GM12878 (cell line): Measurements from ENCODE around the gene KIF11. TPM values are rescaled to one million over a fixed set of nuclear protein-coding genes. Genes with fewer than 3 reads are reported as not detected.

Experiments
- ATAC-seq: fragments of 200-7000 bp; cut with Tn5 transposase; 3 replicates; pipeline ENCODE4 v1.9.1; 2020; ENCODE audit warnings: mild to moderate bottlenecking, moderate library complexity
- BruUV-seq: library from RNA; stranded (reverse); fragments of 400-500 nt; replicated peaks from 2 replicates; lab custom pipeline; 2021; lab: Mats Ljungman, UMichigan
- CTCF ChIA-PET: fragments of 300-600 bp; sonication (Branson Sonifier 250); formaldehyde crosslinking; extraction: SDS; loops from one replicate; lab custom pipeline; 2021; ENCODE audit warnings: inconsistent platforms; lab: Yijun Ruan, JAX
- POLR2A ChIA-PET: fragments of 350-600 bp; formaldehyde crosslinking; extraction: SDS; loops from one replicate; lab custom pipeline; 2021; ENCODE audit warnings: inconsistent platforms; lab: Charles Lee
- RAD21 ChIA-PET: fragments of 300-600 bp; sonication (Branson Sonifier 250); formaldehyde crosslinking; loops from one replicate; lab custom pipeline; 2023; ENCODE audit warnings: antibody characterized with exemption; ENCODE audit not compliant: unreplicated experiment; lab: Charles Lee
- SMC1A ChIA-PET: fragments of 300-600 bp; sonication (Branson Sonifier 250); formaldehyde crosslinking; loops from one replicate; lab custom pipeline; 2023; ENCODE audit not compliant: unreplicated experiment, uncharacterized antibody; lab: Charles Lee
- DNase-seq: peaks from one replicate; pipeline ENCODE4 v3.0.0-alpha.2; 2011; ENCODE audit warnings: low read depth, low spot score
- FAIRE-seq: peaks from 3 replicates; lab custom pipeline; 2011; peaks lifted over from hg19 to GRCh38; lab: Jason Lieb, UNC
- H2AFZ ChIP-seq: 2 replicates; pipeline ENCODE4 v1.6.0; 2011; ENCODE audit warnings: low read depth, low read length, control low read depth; ENCODE audit not compliant: control insufficient read depth
- H3K27ac ChIP-seq: 2 replicates; pipeline ENCODE4 v1.5.1; 2011; ENCODE audit warnings: control low read depth; ENCODE audit not compliant: control insufficient read depth, insufficient read depth
- H3K27me3 ChIP-seq, 2 experiments: replicated peaks in 1 of 2; 2 replicates each; pipeline versions ENCODE4 v1.6.0 to v1.6.1; 2011; ENCODE audit warnings: low read length in 1 of 2; ENCODE audit not compliant: control insufficient read depth in 2 of 2, insufficient read depth in 2 of 2
- H3K36me3 ChIP-seq, 2 experiments: 2 replicates each; pipeline ENCODE4 v1.5.1; 2011; ENCODE audit warnings: low read length in 1 of 2; ENCODE audit not compliant: control insufficient read depth in 2 of 2, insufficient read depth in 2 of 2
- H3K4me1 ChIP-seq: 2 replicates; pipeline ENCODE4 v1.6.1; 2011; ENCODE audit warnings: mild to moderate bottlenecking, low read length, moderate library complexity, mixed read lengths; ENCODE audit not compliant: control insufficient read depth, insufficient read depth
- H3K4me2 ChIP-seq: 2 replicates; pipeline ENCODE4 v1.6.0; 2011; ENCODE audit warnings: control low read depth; ENCODE audit not compliant: control insufficient read depth, insufficient read depth
- H3K4me3 ChIP-seq: fragments of 200-600 bp; sonication (generic); 2 replicates; pipeline ENCODE4 v1.5.1; 2016
- H3K79me2 ChIP-seq: 2 replicates; pipeline ENCODE4 v1.6.0; 2011; ENCODE audit warnings: low read length; ENCODE audit not compliant: control insufficient read depth, insufficient read depth
- H3K9ac ChIP-seq: 2 replicates; pipeline ENCODE4 v1.8.0; 2011; ENCODE audit warnings: low read length, control low read depth, mixed read lengths; ENCODE audit not compliant: control insufficient read depth, insufficient read depth
- H3K9me3 ChIP-seq: replicated peaks from 3 replicates; pipeline ENCODE4 v1.5.1; 2011; ENCODE audit warnings: mild to moderate bottlenecking, low read length; ENCODE audit not compliant: control insufficient read depth, insufficient read depth
- H4K20me1 ChIP-seq: 2 replicates; pipeline ENCODE4 v1.6.0; 2011; ENCODE audit not compliant: control insufficient read depth, insufficient read depth
- BHLHE40 ChIP-seq, 2 experiments: fragments of 450-650 bp in 1 of 2; IDR thresholded peaks; 2 replicates each; pipeline ENCODE4 v1.6.1; 2011 to 2017; ENCODE audit warnings: low read depth in 2 of 2, borderline replicate concordance in 1 of 2, improper control_type of control experiment in 1 of 2, low read length in 1 of 2, mild to moderate bottlenecking in 1 of 2
- in situ Hi-C: fragments of 300-500 bp; cut with MboI; formaldehyde crosslinking; loops from 9 replicates; pipeline ENCODE4 v1.14.3; 2018; ENCODE audit warnings: mixed read lengths
- intact Hi-C: fragments of 100-400 bp; cut with micrococcal nuclease; formaldehyde crosslinking; loops from one replicate; pipeline ENCODE4 v1.14.2; 2022; ENCODE audit not compliant: unreplicated experiment
- polyA plus RNA-seq, 11 experiments: library from polyadenylated mRNA; depleted of rRNA in 4 of 11; unstranded in 6 of 11; stranded (reverse) in 5 of 11; fragments of >200 nt; fragmentation: Nextera tagmentation in 4 of 11; fragmentation: Illumina TruSeq in 1 of 11; extraction: Ambion mirVana in 4 of 11; extraction: Trizol in 1 of 11; gene quantifications; 1 replicate in 1 of 11; 2 replicates in 10 of 11; pipeline versions ENCODE4 v1.2.1 to v1.2.3, GENCODE V29; 2011 to 2016; ENCODE audit warnings: inconsistent platforms in 2 of 11, missing spikeins in 2 of 11, low read depth in 1 of 11
- total RNA-seq, 4 experiments: library from RNA; depleted of rRNA in 3 of 4; stranded (reverse); fragments of >200 nt in 3 of 4; fragmentation: Illumina TruSeq in 1 of 4; extraction: Trizol in 1 of 4; gene quantifications; 2 replicates each; pipeline versions ENCODE4 v1.2.1 to v1.2.3, GENCODE V29; 2013 to 2021
- TF ChIP-seq, protein P1 (sequence below): fragments of 450-650 bp; IDR thresholded peaks from 2 replicates; pipeline ENCODE4 v1.6.1; 2017; ENCODE audit warnings: antibody characterized with exemption, mild to moderate bottlenecking, moderate library complexity
- TF ChIP-seq, protein P2 (sequence below): fragments of 450-650 bp; IDR thresholded peaks from 2 replicates; pipeline ENCODE4 v1.6.1; 2017; ENCODE audit warnings: mild to moderate bottlenecking, moderate library complexity
- TF ChIP-seq, protein P3 (sequence below): fragments of 450-650 bp; formaldehyde crosslinking; IDR thresholded peaks from 2 replicates; pipeline ENCODE4 v1.5.0; 2022; ENCODE audit warnings: mild to moderate bottlenecking, missing genetic modification characterization

Gene KIF11
- total and polyA plus RNA-seq, 10 of the 15 experiments (the other 5 are each of a cell fraction or from before 2014, with no cell fraction given), result 14.1 to 79.8 (median 41.9) TPM

DNA sequence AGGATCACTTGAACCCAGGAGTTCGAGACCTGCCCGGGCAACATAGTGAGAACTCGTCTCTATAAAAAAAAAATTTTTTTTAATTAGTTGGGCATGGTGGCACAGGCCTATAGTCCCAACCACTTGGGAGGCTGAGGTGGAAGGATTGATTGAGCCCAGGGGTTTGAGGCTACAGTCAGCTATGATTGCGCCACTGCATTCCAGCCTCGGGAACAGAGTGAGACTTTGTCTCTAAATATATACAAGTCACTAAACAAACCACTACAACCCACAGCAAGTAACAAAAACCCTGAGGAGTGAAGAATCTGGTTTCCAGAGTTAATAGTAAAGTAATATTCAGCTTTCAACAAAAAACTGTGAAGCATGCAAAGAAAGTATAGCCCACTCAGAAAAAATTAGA lies 64.1 kb downstream of the KIF11 start (continued):
- TF ChIP-seq, protein P1, sequence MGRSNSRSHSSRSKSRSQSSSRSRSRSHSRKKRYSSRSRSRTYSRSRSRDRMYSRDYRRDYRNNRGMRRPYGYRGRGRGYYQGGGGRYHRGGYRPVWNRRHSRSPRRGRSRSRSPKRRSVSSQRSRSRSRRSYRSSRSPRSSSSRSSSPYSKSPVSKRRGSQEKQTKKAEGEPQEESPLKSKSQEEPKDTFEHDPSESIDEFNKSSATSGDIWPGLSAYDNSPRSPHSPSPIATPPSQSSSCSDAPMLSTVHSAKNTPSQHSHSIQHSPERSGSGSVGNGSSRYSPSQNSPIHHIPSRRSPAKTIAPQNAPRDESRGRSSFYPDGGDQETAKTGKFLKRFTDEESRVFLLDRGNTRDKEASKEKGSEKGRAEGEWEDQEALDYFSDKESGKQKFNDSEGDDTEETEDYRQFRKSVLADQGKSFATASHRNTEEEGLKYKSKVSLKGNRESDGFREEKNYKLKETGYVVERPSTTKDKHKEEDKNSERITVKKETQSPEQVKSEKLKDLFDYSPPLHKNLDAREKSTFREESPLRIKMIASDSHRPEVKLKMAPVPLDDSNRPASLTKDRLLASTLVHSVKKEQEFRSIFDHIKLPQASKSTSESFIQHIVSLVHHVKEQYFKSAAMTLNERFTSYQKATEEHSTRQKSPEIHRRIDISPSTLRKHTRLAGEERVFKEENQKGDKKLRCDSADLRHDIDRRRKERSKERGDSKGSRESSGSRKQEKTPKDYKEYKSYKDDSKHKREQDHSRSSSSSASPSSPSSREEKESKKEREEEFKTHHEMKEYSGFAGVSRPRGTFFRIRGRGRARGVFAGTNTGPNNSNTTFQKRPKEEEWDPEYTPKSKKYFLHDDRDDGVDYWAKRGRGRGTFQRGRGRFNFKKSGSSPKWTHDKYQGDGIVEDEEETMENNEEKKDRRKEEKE, result no peak
- no peak for TF ChIP-seq BHLHE40 (IDR thresholded peaks at IDR 0.05; ENCODE audit: borderline replicate concordance in 1 of 2, low read depth in 2 of 2, low read length in 1 of 2)

DNA sequence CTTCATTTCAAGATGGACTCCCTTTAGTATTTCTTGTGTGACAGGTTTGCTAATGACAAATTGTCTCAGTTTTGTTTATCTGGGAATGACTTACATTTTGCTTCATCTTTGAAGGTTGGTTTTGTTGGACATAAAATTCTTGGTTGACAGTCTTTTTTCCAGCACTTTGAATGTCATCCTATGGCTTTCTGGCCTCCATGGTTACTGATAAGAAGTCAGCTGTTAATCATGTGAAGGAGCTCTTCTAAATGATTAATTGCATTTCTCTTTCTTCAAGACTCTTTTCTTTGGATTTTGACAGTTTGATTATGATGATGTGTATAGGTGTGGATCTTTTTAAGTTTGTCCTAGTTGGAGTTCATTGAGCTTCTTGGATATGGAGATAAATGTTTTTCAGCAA lies 69.9 kb downstream of the KIF11 start:
- in situ Hi-C loops (no loop called here), intact Hi-C loops (loop anchor here (1.0 kb wide), 1 partner anchor 38 kb away; no protein-coding TSS in a partner anchor)
- H3K9me3 ChIP-seq, result peaks cover 3% of the 10 kb centered on the region; the same call in 2 of the 3 replicates
- FAIRE-seq (no peak), ATAC-seq (no peak), DNase-seq (no peak)
- BruUV-seq, result no TSS peak
- H3K27me3 ChIP-seq, result no peaks in the 10 kb centered on the region
- ChIA-PET SMC1A (interaction anchor here (0.7 kb wide), 1 partner anchor 18 kb away, joined by 3 read pairs; no protein-coding TSS in a partner anchor), POLR2A (no interaction called here), CTCF (interaction anchor here (1.1 to 1.5 kb wide), 2 partner anchors 181 to 216 kb away, joined by 3 read pairs; no protein-coding TSS in a partner anchor), RAD21 (no interaction called here)
- H3K4me3 ChIP-seq, result no peak overlapping the region
- no peaks in the 10 kb centered on the region for H3K4me1 ChIP-seq
- H3K79me2 ChIP-seq, result no peaks in the 10 kb centered on the region
- no peak overlapping the region for H3K4me2 ChIP-seq
- TF ChIP-seq, protein P2, sequence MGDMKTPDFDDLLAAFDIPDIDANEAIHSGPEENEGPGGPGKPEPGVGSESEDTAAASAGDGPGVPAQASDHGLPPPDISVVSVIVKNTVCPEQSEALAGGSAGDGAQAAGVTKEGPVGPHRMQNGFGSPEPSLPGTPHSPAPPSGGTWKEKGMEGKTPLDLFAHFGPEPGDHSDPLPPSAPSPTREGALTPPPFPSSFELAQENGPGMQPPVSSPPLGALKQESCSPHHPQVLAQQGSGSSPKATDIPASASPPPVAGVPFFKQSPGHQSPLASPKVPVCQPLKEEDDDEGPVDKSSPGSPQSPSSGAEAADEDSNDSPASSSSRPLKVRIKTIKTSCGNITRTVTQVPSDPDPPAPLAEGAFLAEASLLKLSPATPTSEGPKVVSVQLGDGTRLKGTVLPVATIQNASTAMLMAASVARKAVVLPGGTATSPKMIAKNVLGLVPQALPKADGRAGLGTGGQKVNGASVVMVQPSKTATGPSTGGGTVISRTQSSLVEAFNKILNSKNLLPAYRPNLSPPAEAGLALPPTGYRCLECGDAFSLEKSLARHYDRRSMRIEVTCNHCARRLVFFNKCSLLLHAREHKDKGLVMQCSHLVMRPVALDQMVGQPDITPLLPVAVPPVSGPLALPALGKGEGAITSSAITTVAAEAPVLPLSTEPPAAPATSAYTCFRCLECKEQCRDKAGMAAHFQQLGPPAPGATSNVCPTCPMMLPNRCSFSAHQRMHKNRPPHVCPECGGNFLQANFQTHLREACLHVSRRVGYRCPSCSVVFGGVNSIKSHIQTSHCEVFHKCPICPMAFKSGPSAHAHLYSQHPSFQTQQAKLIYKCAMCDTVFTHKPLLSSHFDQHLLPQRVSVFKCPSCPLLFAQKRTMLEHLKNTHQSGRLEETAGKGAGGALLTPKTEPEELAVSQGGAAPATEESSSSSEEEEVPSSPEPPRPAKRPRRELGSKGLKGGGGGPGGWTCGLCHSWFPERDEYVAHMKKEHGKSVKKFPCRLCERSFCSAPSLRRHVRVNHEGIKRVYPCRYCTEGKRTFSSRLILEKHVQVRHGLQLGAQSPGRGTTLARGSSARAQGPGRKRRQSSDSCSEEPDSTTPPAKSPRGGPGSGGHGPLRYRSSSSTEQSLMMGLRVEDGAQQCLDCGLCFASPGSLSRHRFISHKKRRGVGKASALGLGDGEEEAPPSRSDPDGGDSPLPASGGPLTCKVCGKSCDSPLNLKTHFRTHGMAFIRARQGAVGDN, result no peak
- TF ChIP-seq, protein P3, sequence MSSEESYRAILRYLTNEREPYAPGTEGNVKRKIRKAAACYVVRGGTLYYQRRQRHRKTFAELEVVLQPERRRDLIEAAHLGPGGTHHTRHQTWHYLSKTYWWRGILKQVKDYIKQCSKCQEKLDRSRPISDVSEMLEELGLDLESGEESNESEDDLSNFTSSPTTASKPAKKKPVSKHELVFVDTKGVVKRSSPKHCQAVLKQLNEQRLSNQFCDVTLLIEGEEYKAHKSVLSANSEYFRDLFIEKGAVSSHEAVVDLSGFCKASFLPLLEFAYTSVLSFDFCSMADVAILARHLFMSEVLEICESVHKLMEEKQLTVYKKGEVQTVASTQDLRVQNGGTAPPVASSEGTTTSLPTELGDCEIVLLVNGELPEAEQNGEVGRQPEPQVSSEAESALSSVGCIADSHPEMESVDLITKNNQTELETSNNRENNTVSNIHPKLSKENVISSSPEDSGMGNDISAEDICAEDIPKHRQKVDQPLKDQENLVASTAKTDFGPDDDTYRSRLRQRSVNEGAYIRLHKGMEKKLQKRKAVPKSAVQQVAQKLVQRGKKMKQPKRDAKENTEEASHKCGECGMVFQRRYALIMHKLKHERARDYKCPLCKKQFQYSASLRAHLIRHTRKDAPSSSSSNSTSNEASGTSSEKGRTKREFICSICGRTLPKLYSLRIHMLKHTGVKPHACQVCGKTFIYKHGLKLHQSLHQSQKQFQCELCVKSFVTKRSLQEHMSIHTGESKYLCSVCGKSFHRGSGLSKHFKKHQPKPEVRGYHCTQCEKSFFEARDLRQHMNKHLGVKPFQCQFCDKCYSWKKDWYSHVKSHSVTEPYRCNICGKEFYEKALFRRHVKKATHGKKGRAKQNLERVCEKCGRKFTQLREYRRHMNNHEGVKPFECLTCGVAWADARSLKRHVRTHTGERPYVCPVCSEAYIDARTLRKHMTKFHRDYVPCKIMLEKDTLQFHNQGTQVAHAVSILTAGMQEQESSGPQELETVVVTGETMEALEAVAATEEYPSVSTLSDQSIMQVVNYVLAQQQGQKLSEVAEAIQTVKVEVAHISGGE, result no peak
- H3K27ac ChIP-seq, result no peak overlapping the region
- no peaks in the 10 kb centered on the region for H4K20me1 ChIP-seq
- no peak overlapping the region for H2AFZ ChIP-seq
- no peaks in the 10 kb centered on the region for H3K36me3 ChIP-seq
- no peak overlapping the region for H3K9ac ChIP-seq
